GM13977 (cell line): ENCODE results near the gene UNC13D.
A peak's percentile ranks its signal among the peaks of the same experiment; 100 is the strongest.
"Not testable (repeated sequence)": the region's sequence is repeated elsewhere in the genome, so short reads cannot be mapped to it uniquely, and the experiment has no call there.

ENCODE experiments used
- DNase-seq: peaks from one replicate; pipeline ENCODE4 v3.0.0; 2012; ENCODE audit warnings: low spot score
- in situ Hi-C: fragments of 300-500 bp; cut with MboI; formaldehyde crosslinking; loops from one replicate; pipeline ENCODE4 v1.12.0; 2022; ENCODE audit warnings: low sequenced_read_pairs, low pct_unique_long_range_greater_than_20kb, mixed read lengths, inconsistent platforms; ENCODE audit not compliant: unreplicated experiment
- TF ChIP-seq, protein P1 (sequence below): IDR thresholded peaks from 2 replicates; pipeline ENCODE4 v1.5.1; 2012; ENCODE audit warnings: mild to moderate bottlenecking, control low read depth; ENCODE audit not compliant: insufficient read depth; ENCODE audit errors: extremely low read depth, missing control alignments

UNC13D gene

DNA sequence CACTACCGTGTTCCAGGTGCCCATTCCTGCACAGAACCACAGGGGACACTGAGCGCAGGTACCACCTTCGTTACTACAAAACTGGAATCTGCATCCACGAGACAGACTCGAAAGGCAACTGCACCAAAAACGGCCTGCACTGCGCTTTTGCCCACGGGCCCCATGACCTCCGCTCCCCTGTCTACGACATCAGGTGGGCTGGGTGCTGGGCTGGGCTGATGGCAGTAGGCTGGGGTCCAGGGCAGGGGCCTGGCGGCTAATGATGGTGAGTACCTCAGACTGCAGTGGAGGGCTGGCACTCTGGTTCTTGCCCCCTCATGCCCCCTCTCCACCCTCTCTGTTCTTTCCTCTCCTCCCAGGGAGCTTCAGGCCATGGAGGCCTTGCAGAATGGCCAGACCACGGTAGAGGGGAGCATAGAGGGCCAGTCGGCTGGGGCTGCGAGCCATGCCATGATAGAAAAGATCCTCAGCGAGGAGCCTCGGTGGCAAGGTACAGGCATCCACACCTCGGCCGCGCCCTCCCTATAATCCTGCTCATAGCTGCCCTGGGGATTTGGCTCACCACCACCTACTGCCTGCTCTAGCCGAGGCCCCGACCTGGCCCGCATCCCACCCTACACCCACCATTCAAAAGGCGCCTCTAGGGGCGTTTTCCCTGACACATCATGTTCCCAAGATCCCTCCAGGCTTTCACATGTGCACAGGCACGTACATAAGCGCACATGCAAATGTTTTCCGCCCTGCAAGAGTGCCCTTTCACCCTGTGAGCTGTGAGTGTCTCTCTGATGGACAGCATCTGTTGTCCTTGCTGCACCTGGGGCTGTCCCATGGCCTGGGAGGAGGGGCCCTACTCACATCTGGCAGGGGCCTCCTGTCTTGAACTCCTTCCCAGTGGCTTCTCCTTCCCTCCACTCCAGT lies 31.8 kb downstream of the UNC13D start:
- in situ Hi-C loops = no loop called here
- TF ChIP-seq, protein P1, sequence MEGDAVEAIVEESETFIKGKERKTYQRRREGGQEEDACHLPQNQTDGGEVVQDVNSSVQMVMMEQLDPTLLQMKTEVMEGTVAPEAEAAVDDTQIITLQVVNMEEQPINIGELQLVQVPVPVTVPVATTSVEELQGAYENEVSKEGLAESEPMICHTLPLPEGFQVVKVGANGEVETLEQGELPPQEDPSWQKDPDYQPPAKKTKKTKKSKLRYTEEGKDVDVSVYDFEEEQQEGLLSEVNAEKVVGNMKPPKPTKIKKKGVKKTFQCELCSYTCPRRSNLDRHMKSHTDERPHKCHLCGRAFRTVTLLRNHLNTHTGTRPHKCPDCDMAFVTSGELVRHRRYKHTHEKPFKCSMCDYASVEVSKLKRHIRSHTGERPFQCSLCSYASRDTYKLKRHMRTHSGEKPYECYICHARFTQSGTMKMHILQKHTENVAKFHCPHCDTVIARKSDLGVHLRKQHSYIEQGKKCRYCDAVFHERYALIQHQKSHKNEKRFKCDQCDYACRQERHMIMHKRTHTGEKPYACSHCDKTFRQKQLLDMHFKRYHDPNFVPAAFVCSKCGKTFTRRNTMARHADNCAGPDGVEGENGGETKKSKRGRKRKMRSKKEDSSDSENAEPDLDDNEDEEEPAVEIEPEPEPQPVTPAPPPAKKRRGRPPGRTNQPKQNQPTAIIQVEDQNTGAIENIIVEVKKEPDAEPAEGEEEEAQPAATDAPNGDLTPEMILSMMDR = no peak
- no peak for DNase-seq

DNA sequence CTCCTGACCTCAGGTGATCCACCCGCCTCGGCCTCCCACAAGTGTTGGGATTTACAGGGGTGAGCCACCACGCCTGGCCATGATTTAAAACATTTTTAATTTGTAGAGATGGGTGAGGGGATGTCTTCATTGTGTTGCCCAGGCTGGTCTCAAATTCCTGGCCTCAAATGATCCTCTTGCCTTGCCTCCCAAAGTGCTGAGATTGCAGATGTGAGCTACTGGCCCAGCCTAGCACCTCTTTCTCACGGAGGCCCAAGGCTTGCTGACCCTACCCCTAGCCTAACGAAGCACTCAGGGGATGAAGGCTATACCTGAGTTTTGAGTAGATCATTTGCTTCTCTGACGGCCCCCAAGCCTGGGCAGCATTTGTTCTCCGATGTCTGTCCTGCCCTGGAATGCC lies 33.0 kb downstream of the UNC13D start:
- no peak for DNase-seq
- in situ Hi-C loops = no loop called here
- TF ChIP-seq, protein P1 = no peak

DNA sequence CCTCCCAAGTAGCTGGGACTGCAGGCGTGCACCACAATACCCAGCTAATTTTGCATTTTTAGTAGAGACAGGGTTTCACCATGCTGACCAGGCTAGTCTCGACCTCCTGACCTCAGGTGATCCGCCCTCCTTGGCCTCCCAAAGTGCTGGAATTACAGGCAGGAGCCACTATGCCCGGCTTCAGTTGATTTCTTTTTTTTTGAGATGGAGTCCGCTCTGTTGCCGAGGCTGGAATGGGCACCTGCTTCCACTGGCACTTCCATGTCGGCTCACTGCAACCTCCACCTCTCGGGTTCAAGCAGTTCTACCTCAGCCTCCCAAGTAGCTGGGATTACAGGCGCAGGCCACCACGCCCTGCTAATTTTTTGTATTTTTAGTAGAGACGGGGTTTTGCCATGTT lies 33.4 kb downstream of the UNC13D start:
- DNase-seq, in situ Hi-C loops: not testable (repeated sequence)

DNA sequence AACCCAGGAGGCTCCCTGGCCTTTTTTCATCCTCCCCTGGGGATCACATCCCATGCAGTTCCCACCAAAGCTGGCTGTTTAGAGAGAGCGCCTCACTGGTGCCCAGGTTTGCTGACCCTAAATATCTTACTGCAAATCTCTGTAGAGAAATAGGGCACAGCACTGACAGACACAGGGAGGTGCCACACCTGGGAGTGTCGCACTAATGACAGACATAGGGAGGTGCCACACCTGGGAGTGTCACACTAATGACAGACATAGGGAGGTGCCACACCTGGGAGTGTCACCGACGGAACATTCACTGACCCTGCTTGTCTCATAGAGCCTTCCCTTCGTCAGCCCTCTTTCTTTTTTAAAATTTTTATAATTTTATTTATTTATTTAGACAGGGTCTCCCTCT lies 34.0 kb downstream of the UNC13D start:
- no peak for DNase-seq
- TF ChIP-seq, protein P1 = no peak
- in situ Hi-C loops = no loop called here

DNA sequence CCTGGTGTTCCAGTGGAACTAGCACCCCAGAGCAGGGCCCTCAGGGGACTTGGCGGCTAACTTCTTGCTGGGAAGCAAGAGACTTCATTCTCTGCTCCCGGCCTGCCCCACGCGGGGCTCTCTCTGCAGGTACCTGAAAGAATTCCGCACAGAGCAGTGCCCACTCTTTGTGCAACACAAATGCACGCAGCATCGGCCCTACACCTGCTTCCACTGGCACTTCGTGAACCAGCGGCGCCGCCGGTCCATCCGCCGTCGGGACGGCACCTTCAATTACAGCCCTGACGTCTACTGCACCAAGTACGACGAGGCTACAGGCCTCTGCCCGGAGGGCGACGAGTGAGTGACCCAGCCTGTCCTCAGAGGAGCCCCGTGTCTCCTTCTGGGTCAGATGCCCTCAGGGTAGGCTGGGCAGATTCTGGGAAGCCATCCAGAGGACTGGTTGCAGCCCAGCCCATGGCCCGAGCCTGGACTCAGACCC lies 34.5 kb downstream of the UNC13D start:
- TF ChIP-seq, protein P1 = no peak
- no peak for DNase-seq
- in situ Hi-C loops = no loop called here

DNA sequence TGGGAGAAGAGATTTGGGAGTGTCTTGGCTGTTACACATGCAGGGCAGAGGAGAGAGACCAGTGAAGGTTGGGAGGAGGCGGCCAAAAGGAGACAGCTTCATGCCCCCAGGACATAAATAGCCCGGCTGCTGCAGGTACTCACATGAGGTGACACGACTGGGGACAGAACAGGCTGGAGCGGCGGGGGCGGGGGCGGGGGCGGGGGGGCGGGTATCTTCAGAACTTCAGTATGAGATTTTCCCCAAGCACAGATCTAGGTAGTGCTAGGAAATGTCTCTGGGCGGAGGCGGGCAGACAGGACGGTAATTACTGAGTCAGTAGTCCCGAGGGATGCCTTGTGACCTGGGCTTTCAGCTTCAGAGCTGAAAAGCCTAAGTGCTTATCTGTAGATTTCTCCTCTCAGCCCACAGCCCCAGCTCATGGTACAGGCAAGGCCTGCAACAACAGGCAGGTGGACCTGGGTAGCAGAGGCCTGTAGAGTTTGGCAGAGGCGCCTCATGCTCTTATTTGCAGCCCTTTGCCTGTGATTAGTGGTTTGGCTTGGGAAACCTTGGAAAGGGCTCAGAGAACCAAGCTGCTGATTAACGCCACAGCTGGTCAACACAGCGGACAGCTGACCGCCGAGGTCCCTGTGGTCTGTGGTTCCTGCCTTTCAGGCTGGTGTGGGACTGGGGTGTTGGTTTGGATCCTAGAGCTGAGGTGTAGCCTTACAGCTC lies 35.1 kb downstream of the UNC13D start:
- in situ Hi-C loops = no loop called here
- DNase-seq = peak; percentile 59
- TF ChIP-seq, protein P1 = no peak

DNA sequence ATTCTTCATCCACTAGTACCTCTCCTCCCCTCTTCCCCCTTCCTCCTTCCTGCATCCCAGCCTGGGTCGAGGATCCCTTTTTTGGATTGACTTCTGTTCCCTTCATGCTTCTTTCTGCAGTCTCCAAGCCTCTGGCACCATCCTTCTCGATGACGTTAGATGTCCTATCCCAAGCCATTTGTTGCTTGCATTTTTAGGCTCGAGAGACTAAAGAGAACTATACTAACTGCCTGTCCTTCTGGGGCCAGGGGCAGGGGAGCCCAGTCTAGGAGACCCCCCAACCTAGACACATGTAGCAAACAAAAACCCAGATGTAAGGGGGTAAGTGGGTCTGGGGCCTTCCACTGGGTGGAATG lies 35.7 kb downstream of the UNC13D start:
- no peak for DNase-seq
- in situ Hi-C loops = no loop called here
- TF ChIP-seq, protein P1 = no peak
